Sigmoid colon (tissue), 7 donors: ENCODE results near the gene CHST14. TPM values are rescaled to one million over a fixed set of nuclear protein-coding genes. Genes with fewer than 3 reads are reported as not detected.
"Not testable (repeated sequence)": the region's sequence is repeated elsewhere in the genome, so short reads cannot be mapped to it uniquely, and the experiment has no call there.

Experiments
- DNase-seq: peaks from one replicate; pipeline ENCODE4 v3.0.0-alpha.2; 2019
- H3K27ac ChIP-seq, 4 donors: fragments of 200-600 bp; sonication (generic); one replicate each; pipeline ENCODE4 v1.5.1; 2016 to 2019; ENCODE audit warnings: mild to moderate bottlenecking in 1 of 4
- H3K27me3 ChIP-seq, 3 donors: fragments of 200-600 bp; sonication (generic); one replicate each; pipeline ENCODE4 v1.5.1; 2019; ENCODE audit warnings: mild to moderate bottlenecking in 1 of 3
- H3K36me3 ChIP-seq, 4 donors: fragments of 200-600 bp; sonication (generic); one replicate each; pipeline ENCODE4 v1.5.1; 2016 to 2019
- H3K4me1 ChIP-seq, 4 donors: fragments of 200-600 bp; sonication (generic); one replicate each; pipeline ENCODE4 v1.5.1; 2017 to 2019
- H3K4me3 ChIP-seq, 4 donors: fragments of 200-600 bp; sonication (generic); one replicate each; pipeline ENCODE4 v1.5.1; 2017 to 2019; ENCODE audit warnings: mild to moderate bottlenecking in 2 of 4, moderate library complexity in 1 of 4
- H3K9me3 ChIP-seq, 4 donors: fragments of 200-600 bp in 3 of 4; sonication (generic) in 3 of 4; one replicate each; pipeline versions ENCODE4 v1.5.1 to v1.6.1; 2013 to 2019
- EP300 ChIP-seq, 4 donors: sonication (generic); formaldehyde crosslinking; IDR thresholded peaks; one replicate each; pipeline ENCODE4 v1.6.1; 2017; ENCODE audit warnings: antibody characterized with exemption in 4 of 4
- POLR2A ChIP-seq, 2 donors: fragments of 450-650 bp; IDR thresholded peaks; one replicate each; pipeline ENCODE4 v1.6.1; 2016; ENCODE audit warnings: antibody characterized with exemption in 2 of 2, mild to moderate bottlenecking in 2 of 2, moderate library complexity in 2 of 2
- POLR2AphosphoS5 ChIP-seq, 4 donors: sonication (generic); formaldehyde crosslinking; IDR thresholded peaks; one replicate each; pipeline ENCODE4 v1.6.1; 2017; ENCODE audit warnings: antibody characterized with exemption in 4 of 4
- WGBS, 2 donors: extraction: QIAGEN DNeasy Blood & Tissue Kit; methylation state at CpG; one replicate each; pipeline ENCODE4 v1.1.7; 2013; 5-methylcytosine and 5-hydroxymethylcytosine counted together
- intact Hi-C: fragments of 100-400 bp; cut with DNase I; formaldehyde crosslinking; loops from one replicate; pipeline ENCODE4 v1.15.1; 2023
- polyA plus RNA-seq, 3 donors: library from polyadenylated mRNA; stranded (reverse); fragments of 200-250 nt; gene quantifications; one replicate each; pipeline ENCODE4 v1.2.3, GENCODE V29; 2013
- total RNA-seq, 4 donors: library from RNA; depleted of rRNA; stranded (reverse); fragments of >200 nt; gene quantifications; one replicate each; pipeline ENCODE4 v1.1.0, GENCODE V29; 2016
- TF ChIP-seq, protein P1 (sequence below), 4 experiments: fragments of 450-650 bp in 3 of 4; fragments of 200-600 bp in 1 of 4; IDR thresholded peaks; one replicate each; pipeline ENCODE4 v1.5.1; 2016 to 2019; ENCODE audit warnings: antibody characterized with exemption in 4 of 4, mild to moderate bottlenecking in 3 of 4, moderate library complexity in 2 of 4
- donor health status: healthy with polysubstance abuse.
- donor health status: Bipolar disorder and iron deficiency.
- donor health status: healthy.

Gene CHST14
- total and polyA plus RNA-seq, 7 donors, result 1.2 to 10.2 (median 6.4) TPM

DNA sequence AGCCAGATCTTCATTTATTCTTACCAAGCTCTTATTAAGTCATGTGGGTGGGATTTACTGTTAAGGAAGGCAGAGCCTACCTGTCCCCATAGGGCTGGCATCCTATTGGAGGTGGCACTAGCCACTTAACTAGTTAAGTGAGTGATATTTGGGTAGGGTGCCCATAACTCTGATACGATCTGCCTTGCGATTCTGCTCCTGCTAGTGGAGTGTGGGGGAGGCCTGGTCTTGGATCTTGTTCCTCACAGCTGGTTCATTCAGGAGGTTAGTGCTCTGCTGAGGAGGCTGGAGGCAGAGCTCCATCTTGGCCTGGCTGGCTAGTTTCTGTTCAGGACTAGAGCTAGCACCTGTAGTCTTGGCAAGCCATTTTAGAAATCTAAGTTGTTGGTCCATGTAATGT is 20.7 kb upstream of the CHST14 start:
- H3K4me1 ChIP-seq, result peaks cover 0 to 25% (median 21%) of the 10 kb centered on the region in 4 donors

DNA sequence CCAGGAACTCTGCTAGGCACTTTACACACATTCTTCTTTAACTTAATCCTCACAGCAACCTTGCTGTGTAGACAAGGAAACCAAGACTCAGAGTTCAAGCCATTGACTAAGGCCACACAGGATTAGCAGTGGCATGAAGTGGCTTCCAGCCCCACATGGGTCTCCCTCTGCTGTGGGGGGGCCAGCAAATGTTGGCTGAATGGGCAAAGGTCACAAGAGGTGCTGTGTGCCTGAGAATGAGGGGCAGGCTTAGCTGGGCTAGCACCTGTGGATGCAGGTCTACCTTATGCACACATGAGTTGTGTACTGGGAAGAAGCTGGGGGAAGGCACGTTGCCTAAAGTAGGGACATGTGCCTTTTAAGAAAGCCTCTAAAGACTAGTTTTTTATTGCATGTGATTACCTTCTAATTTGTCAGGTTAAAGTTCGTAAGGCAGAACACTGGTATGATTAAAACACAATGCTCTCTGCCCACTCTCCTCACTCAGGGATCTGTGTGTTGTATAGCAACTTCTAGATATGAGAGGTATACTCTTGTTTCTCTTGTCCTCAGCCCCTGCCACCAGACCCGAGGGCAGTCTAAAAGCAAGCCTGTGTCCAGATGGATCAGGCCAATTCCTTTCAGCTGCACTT is 19.1 kb upstream of the CHST14 start:
- H3K4me1 ChIP-seq, result peaks cover 0 to 16% (median 13%) of the 10 kb centered on the region in 4 donors
- H3K9me3 ChIP-seq, result no peaks in the 10 kb centered on the region
- H3K27me3 ChIP-seq, result no peaks in the 10 kb centered on the region
- intact Hi-C loops, result no loop called here
- no peak overlapping the region for H3K27ac ChIP-seq
- no peak for DNase-seq
- no peak overlapping the region for H3K4me3 ChIP-seq
- H3K36me3 ChIP-seq, result no peaks in the 10 kb centered on the region
- TF ChIP-seq POLR2A (IDR thresholded peaks at IDR 0.05), result no peak
- TF ChIP-seq, protein P1, sequence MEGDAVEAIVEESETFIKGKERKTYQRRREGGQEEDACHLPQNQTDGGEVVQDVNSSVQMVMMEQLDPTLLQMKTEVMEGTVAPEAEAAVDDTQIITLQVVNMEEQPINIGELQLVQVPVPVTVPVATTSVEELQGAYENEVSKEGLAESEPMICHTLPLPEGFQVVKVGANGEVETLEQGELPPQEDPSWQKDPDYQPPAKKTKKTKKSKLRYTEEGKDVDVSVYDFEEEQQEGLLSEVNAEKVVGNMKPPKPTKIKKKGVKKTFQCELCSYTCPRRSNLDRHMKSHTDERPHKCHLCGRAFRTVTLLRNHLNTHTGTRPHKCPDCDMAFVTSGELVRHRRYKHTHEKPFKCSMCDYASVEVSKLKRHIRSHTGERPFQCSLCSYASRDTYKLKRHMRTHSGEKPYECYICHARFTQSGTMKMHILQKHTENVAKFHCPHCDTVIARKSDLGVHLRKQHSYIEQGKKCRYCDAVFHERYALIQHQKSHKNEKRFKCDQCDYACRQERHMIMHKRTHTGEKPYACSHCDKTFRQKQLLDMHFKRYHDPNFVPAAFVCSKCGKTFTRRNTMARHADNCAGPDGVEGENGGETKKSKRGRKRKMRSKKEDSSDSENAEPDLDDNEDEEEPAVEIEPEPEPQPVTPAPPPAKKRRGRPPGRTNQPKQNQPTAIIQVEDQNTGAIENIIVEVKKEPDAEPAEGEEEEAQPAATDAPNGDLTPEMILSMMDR (IDR thresholded peaks at IDR 0.05), result no peak
- TF ChIP-seq EP300 (IDR thresholded peaks at IDR 0.05), result no peak
- no peak for TF ChIP-seq POLR2AphosphoS5 (IDR thresholded peaks at IDR 0.05)
- WGBS, 2 donors, result 16 to 59% methylated on average over 3 of the region's 3 CpGs

More for the DNA sequence above, 20.7 kb upstream of the CHST14 start:
- Histone ChIP-seq H3K27ac (no peak overlapping the region), H3K4me3 (no peak overlapping the region), H3K9me3 (no peaks in the 10 kb centered on the region), H3K36me3 (no peaks in the 10 kb centered on the region), H3K27me3 (no peaks in the 10 kb centered on the region)
- intact Hi-C loops, result no loop called here
- no peak for TF ChIP-seq POLR2AphosphoS5 (IDR thresholded peaks at IDR 0.05)
- no peak for TF ChIP-seq POLR2A (IDR thresholded peaks at IDR 0.05)
- TF ChIP-seq, protein P1 (IDR thresholded peaks at IDR 0.05), result no peak
- TF ChIP-seq EP300 (IDR thresholded peaks at IDR 0.05), result no peak
- WGBS, 2 donors, result 95 to 99% methylated on average over 2 of the region's 2 CpGs
- DNase-seq, result no peak

DNA sequence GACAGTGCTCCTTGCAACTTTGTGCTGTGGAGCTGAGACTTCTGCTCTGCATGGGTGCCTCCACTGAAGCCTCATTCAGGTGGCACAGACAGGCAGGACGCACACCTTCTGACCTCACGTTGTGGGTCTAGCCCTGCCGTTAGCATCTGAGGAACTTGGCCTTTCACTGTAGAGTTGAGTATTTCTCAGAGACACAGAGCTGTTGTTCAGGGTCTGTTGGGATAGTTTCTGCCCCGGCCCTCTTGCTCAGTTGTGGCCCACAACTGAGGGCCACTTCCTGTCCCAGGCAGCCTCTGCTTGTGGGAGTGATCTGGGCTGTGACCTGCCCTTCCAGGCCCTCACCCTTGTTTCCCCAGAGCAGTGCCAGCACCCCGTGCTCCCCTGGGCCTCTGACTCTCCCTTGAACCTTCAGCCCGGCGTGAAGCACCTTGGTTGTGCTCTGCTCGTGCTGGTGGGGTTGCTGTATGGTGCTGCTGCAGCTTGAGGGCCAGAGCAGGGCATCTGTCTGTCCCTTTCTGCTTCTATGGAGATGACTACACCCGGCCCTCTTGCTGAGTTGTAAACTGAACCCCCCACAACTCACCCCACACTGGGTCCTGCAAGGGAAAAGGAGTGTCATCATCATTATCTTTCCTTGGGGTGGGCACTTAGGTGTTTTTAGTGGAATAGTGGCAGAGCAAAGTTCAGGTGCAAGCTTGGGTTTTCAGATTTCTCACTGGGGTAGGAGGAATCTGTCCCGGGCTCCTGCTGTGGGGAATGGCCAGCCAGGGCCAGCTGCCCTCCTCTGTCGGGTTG is 18.3 kb upstream of the CHST14 start:
- 37 to 57% methylated on average over 11 of the region's 11 CpGs for WGBS, 2 donors
- intact Hi-C loops, result no loop called here

GRCh38 chr15:40453941-40454340 is 16.8 kb upstream of the CHST14 start:
- intact Hi-C loops, H3K36me3 ChIP-seq, H3K4me3 ChIP-seq, H3K27me3 ChIP-seq, DNase-seq, H3K27ac ChIP-seq, H3K9me3 ChIP-seq: not testable (repeated sequence)
- 29 to 65% methylated on average over 3 of the region's 3 CpGs for WGBS, 2 donors
- H3K4me1 ChIP-seq, result peaks cover 0 to 14% (median 13%) of the 10 kb centered on the region in 4 donors

More for the DNA sequence above, 18.3 kb upstream of the CHST14 start:
- Histone ChIP-seq H3K36me3 (no peaks in the 10 kb centered on the region), H3K27me3 (no peaks in the 10 kb centered on the region), H3K27ac (no peak overlapping the region), H3K4me1 (peaks cover 0 to 16% (median 13%) of the 10 kb centered on the region in 4 donors), H3K4me3 (no peak overlapping the region), H3K9me3 (no peaks in the 10 kb centered on the region)
- DNase-seq, result no peak
- TF ChIP-seq POLR2A (IDR thresholded peaks at IDR 0.05) (no peak), POLR2AphosphoS5 (IDR thresholded peaks at IDR 0.05) (no peak), EP300 (IDR thresholded peaks at IDR 0.05) (no peak)
- TF ChIP-seq, protein P1 (IDR thresholded peaks at IDR 0.05), result no peak

DNA sequence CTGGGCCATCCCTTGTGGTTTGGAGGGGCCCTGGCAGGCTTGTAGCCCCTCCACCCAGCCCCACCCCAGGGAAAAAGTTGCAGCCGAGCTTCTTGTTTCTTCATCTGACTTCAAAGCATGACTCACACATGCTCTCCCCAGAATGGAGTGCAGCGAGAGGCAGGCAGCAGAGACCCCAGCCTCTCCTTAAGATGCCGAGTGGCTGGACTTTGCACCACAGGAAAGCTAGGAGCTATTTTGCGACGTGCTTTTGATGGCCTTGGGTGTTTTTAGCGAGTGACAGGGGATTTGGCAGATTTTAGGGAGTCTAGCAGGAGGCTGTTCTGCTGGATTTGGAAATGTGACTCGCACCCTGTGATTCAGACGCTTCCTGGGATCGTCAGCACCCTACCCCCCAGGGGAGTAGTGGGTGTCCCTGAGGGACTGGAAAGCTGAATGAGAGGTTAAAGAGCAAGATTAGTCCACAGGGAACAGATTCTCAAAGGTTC is 15.8 kb upstream of the CHST14 start:
- 58 to 71% methylated on average over 9 of the region's 9 CpGs for WGBS, 2 donors
- H3K9me3 ChIP-seq, result no peaks in the 10 kb centered on the region
- H3K36me3 ChIP-seq, result peaks cover 0 to 10% (median 7%) of the 10 kb centered on the region in 4 donors
- H3K4me1 ChIP-seq, result peaks cover 0 to 12% (median 10%) of the 10 kb centered on the region in 4 donors
- no peak overlapping the region for H3K4me3 ChIP-seq
- TF ChIP-seq EP300 (IDR thresholded peaks at IDR 0.05) (no peak), POLR2A (IDR thresholded peaks at IDR 0.05) (no peak), POLR2AphosphoS5 (IDR thresholded peaks at IDR 0.05) (no peak)
- TF ChIP-seq, protein P1 (IDR thresholded peaks at IDR 0.05), result no peak
- DNase-seq, result no peak
- no peak overlapping the region for H3K27ac ChIP-seq
- intact Hi-C loops, result no loop called here
- no peaks in the 10 kb centered on the region for H3K27me3 ChIP-seq
